HepG2 (cell line): ENCODE results near the gene BCL2L11. TPM values are rescaled to one million over a fixed set of nuclear protein-coding genes. Genes with fewer than 3 reads are reported as not detected.

Source experiments
- ATAC-seq: fragments of 200-7000 bp; cut with Tn5 transposase; 3 replicates; pipeline ENCODE4 v1.9.1; 2020; ENCODE audit warnings: mild to moderate bottlenecking, moderate library complexity
- BruUV-seq: library from RNA; stranded (reverse); fragments of 400-500 nt; replicated peaks from 2 replicates; lab custom pipeline; 2021; lab: Mats Ljungman, UMichigan
- CTCF ChIA-PET: fragments of 300-600 bp; formaldehyde crosslinking; extraction: SDS; loops from one replicate; lab custom pipeline; 2021; ENCODE audit warnings: low total read pairs, inconsistent platforms, low intra/inter-chr PET ratio; lab: Yijun Ruan, JAX
- POLR2A ChIA-PET: fragments of 350-600 bp; sonication (Branson Sonifier 250); formaldehyde crosslinking; loops from one replicate; lab custom pipeline; 2020; ENCODE audit warnings: antibody characterized with exemption, inconsistent platforms; lab: Yijun Ruan, JAX
- DNase-seq: peaks from one replicate; pipeline ENCODE4 v3.0.0-alpha.2; 2015; ENCODE audit warnings: low spot score
- FAIRE-seq: peaks from 3 replicates; lab custom pipeline; 2011; peaks lifted over from hg19 to GRCh38; lab: Jason Lieb, UNC
- H2AFZ ChIP-seq: one replicate; pipeline ENCODE4 v1.6.1; 2011; ENCODE audit warnings: low read length, inconsistent platforms
- H3K27ac ChIP-seq: fragments of 300-600 bp; 3 replicates; pipeline ENCODE4 v1.8.0; 2011; ENCODE audit warnings: mixed run types, mild to moderate bottlenecking, mixed read lengths, low read length, inconsistent platforms; ENCODE audit not compliant: insufficient read depth; ENCODE audit errors: extremely low read length
- H3K27me3 ChIP-seq, 2 experiments: fragments of 200-600 bp in 1 of 2; 2 replicates in 1 of 2; 3 replicates in 1 of 2; pipeline versions ENCODE4 v1.6.0 to v1.8.0; 2011; ENCODE audit warnings: low read length in 2 of 2, mild to moderate bottlenecking in 2 of 2, moderate library complexity in 2 of 2, inconsistent platforms in 1 of 2; ENCODE audit not compliant: insufficient read depth in 2 of 2, control insufficient read depth in 1 of 2
- H3K36me3 ChIP-seq, 2 experiments: fragments of 200-600 bp in 1 of 2; replicated peaks in 1 of 2; 2 replicates in 1 of 2; 3 replicates in 1 of 2; pipeline versions ENCODE4 v1.5.1 to v1.8.0; 2011; ENCODE audit warnings: low read length in 2 of 2, inconsistent platforms in 1 of 2; ENCODE audit not compliant: insufficient read depth in 2 of 2, control insufficient read depth in 1 of 2
- H3K4me1 ChIP-seq: 2 replicates; pipeline ENCODE4 v1.5.1; 2012; ENCODE audit warnings: low read length, inconsistent platforms; ENCODE audit not compliant: insufficient read depth
- H3K4me2 ChIP-seq: 2 replicates; pipeline ENCODE4 v1.6.0; 2011; ENCODE audit warnings: low read depth, low read length, inconsistent platforms
- H3K4me3 ChIP-seq, 3 experiments: fragments of 200-600 bp in 1 of 3; sonication (generic), shearing (Covaris generic) in 1 of 3; replicated peaks in 1 of 3; 2 replicates each; pipeline ENCODE4 v1.5.1; 2011 to 2016; ENCODE audit warnings: low read length in 3 of 3, inconsistent platforms in 2 of 3, low read depth in 2 of 3, mild to moderate bottlenecking in 2 of 3, control low read depth in 1 of 3, mixed read lengths in 1 of 3; ENCODE audit not compliant: insufficient read depth in 1 of 3
- H3K79me2 ChIP-seq: one replicate; pipeline ENCODE4 v1.6.1; 2011; ENCODE audit warnings: low read length, inconsistent platforms; ENCODE audit not compliant: insufficient read depth
- H3K9ac ChIP-seq: 2 replicates; pipeline ENCODE4 v1.6.0; 2011; ENCODE audit warnings: mild to moderate bottlenecking, low read depth, low read length, inconsistent platforms; ENCODE audit not compliant: insufficient read depth
- H3K9me3 ChIP-seq: 2 replicates; pipeline ENCODE4 v1.5.1; 2012; ENCODE audit warnings: mild to moderate bottlenecking, low read length
- H4K20me1 ChIP-seq: 2 replicates; pipeline ENCODE4 v1.6.0; 2011; ENCODE audit warnings: inconsistent platforms, mild to moderate bottlenecking, low read length, moderate library complexity; ENCODE audit not compliant: insufficient read depth
- ELF4 ChIP-seq: sonication (generic); formaldehyde crosslinking; IDR thresholded peaks from 2 replicates; pipeline ENCODE4 v1.5.0; 2020; ENCODE audit warnings: missing genetic modification reagents, mild to moderate bottlenecking, moderate library complexity, borderline replicate concordance
- GFI1 ChIP-seq: sonication (generic); formaldehyde crosslinking; IDR thresholded peaks from 2 replicates; pipeline ENCODE4 v1.5.0; 2020; ENCODE audit warnings: missing genetic modification reagents, mild to moderate bottlenecking, borderline replicate concordance
- HOXA3 ChIP-seq: sonication (generic); formaldehyde crosslinking; IDR thresholded peaks from 2 replicates; pipeline ENCODE4 v1.5.0; 2020; ENCODE audit warnings: missing genetic modification reagents
- IRF9 ChIP-seq: sonication (generic); formaldehyde crosslinking; IDR thresholded peaks from 2 replicates; pipeline ENCODE4 v1.8.0; 2022; ENCODE audit warnings: missing genetic modification reagents, mild to moderate bottlenecking, borderline replicate concordance
- KDM3A ChIP-seq: IDR thresholded peaks from 2 replicates; pipeline ENCODE4 v1.6.1; 2018; ENCODE audit warnings: low read depth, missing compliant biosample characterization
- NBN ChIP-seq: fragments of 450-650 bp; conservative IDR thresholded peaks from 2 replicates; pipeline ENCODE4 v1.6.1; 2017
- SCMH1 ChIP-seq: sonication (generic); formaldehyde crosslinking; IDR thresholded peaks from 2 replicates; pipeline ENCODE4 v1.9.0; 2021; ENCODE audit warnings: missing genetic modification reagents, mild to moderate bottlenecking, borderline replicate concordance
- SPEN ChIP-seq: sonication (generic); formaldehyde crosslinking; IDR thresholded peaks from 2 replicates; pipeline ENCODE4 v1.5.1; 2020; ENCODE audit warnings: low read depth, mild to moderate bottlenecking, missing genetic modification reagents
- SYNCRIP ChIP-seq: fragments of 200-400 bp; formaldehyde crosslinking; IDR thresholded peaks from 2 replicates; pipeline ENCODE4 v1.6.1; 2018; ENCODE audit warnings: mild to moderate bottlenecking, low read depth, low read length; ENCODE audit not compliant: insufficient read depth
- TBX3 ChIP-seq: fragments of 450-650 bp; IDR thresholded peaks from 2 replicates; pipeline ENCODE4 v1.6.1; 2017; ENCODE audit warnings: antibody characterized with exemption, mild to moderate bottlenecking, inconsistent platforms, borderline replicate concordance
- ZC3H4 ChIP-seq: sonication (generic); formaldehyde crosslinking; IDR thresholded peaks from 2 replicates; pipeline ENCODE4 v1.4.0; 2020; ENCODE audit warnings: missing genetic modification reagents, borderline replicate concordance
- ZFP36L2 ChIP-seq: sonication (generic); formaldehyde crosslinking; IDR thresholded peaks from 2 replicates; pipeline ENCODE4 v1.4.0; 2020; ENCODE audit warnings: missing genetic modification reagents
- ZNF350 ChIP-seq: sonication (generic); formaldehyde crosslinking; IDR thresholded peaks from 2 replicates; pipeline ENCODE4 v1.4.0; 2020; ENCODE audit warnings: mild to moderate bottlenecking, low read depth, missing genetic modification reagents, borderline replicate concordance
- ZNF747 ChIP-seq: sonication (generic); formaldehyde crosslinking; IDR thresholded peaks from 2 replicates; pipeline ENCODE4 v1.8.1; 2023; ENCODE audit warnings: missing genetic modification reagents, mild to moderate bottlenecking, borderline replicate concordance
- ZSCAN12 ChIP-seq: sonication (generic); formaldehyde crosslinking; IDR thresholded peaks from 2 replicates; pipeline ENCODE4 v1.9.0; 2021; ENCODE audit warnings: mild to moderate bottlenecking, missing genetic modification reagents
- ZSCAN25 ChIP-seq: sonication (generic); formaldehyde crosslinking; IDR thresholded peaks from 2 replicates; pipeline ENCODE4 v1.8.0; 2022; ENCODE audit warnings: mild to moderate bottlenecking, missing genetic modification reagents
- WGBS: methylation state at CpG from one replicate; pipeline ENCODE4 v1.1.6; 2017; ENCODE audit warnings: low lambda C conversion rate; 5-methylcytosine and 5-hydroxymethylcytosine counted together
- in situ Hi-C: cut with HindIII; loops from 2 replicates; pipeline ENCODE4 v1.10.0; 2017; ENCODE audit warnings: low pct_unique_long_range_greater_than_20kb; ENCODE audit not compliant: extremely low pct_ligation_motif_present
- intact Hi-C: fragments of 100-400 bp; cut with micrococcal nuclease; formaldehyde crosslinking; loops from one replicate; pipeline ENCODE4 v1.10.0; 2022; ENCODE audit not compliant: unreplicated experiment
- polyA plus RNA-seq, 8 experiments: library from polyadenylated mRNA; depleted of rRNA in 3 of 8; stranded (reverse) in 7 of 8; unstranded in 1 of 8; fragments of >200 nt; fragmentation: Illumina TruSeq in 4 of 8; extraction: Trizol in 4 of 8; gene quantifications; 2 replicates each; pipeline versions ENCODE4 v1.2.1 to v1.2.3, GENCODE V29; 2011 to 2016; ENCODE audit warnings: low read depth in 4 of 8, missing spikeins in 1 of 8, mixed read lengths in 1 of 8; ENCODE audit not compliant: insufficient read depth in 1 of 8
- total RNA-seq, 5 experiments: library from RNA; depleted of rRNA; stranded (reverse); fragments of >200 nt; fragmentation: Illumina TruSeq; extraction: Trizol; gene quantifications; 2 replicates each; pipeline ENCODE4 v1.2.3, GENCODE V29; 2016; ENCODE audit warnings: low read depth in 1 of 5
- TF ChIP-seq, protein P1 (sequence below): sonication (generic); formaldehyde crosslinking; IDR thresholded peaks from 2 replicates; pipeline ENCODE4 v1.5.0; 2020; ENCODE audit warnings: missing genetic modification reagents, mild to moderate bottlenecking, borderline replicate concordance
- TF ChIP-seq, protein P2 (sequence below): sonication (generic); formaldehyde crosslinking; IDR thresholded peaks from 2 replicates; pipeline ENCODE4 v1.4.0; 2020; ENCODE audit warnings: mild to moderate bottlenecking, missing genetic modification reagents

The BCL2L11 gene
- total and polyA plus RNA-seq, 2 of the 13 experiments (the other 11 are each of a cell fraction or from before 2014, with no cell fraction given), result 6.1 to 9.7 TPM

- TF ChIP-seq, protein P1, sequence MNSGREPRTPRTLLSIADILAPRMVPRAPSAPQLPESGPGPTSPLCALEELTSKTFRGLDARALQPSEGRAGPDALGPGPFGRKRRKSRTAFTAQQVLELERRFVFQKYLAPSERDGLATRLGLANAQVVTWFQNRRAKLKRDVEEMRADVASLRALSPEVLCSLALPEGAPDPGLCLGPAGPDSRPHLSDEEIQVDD (CRISPR knock-in tag), result no peak
- TF ChIP-seq IRF9 (CRISPR knock-in tag) (no peak), NBN (no peak), ZSCAN12 (no peak), ZC3H4 (CRISPR knock-in tag) (no peak), TBX3 (no peak)
- TF ChIP-seq, protein P2, sequence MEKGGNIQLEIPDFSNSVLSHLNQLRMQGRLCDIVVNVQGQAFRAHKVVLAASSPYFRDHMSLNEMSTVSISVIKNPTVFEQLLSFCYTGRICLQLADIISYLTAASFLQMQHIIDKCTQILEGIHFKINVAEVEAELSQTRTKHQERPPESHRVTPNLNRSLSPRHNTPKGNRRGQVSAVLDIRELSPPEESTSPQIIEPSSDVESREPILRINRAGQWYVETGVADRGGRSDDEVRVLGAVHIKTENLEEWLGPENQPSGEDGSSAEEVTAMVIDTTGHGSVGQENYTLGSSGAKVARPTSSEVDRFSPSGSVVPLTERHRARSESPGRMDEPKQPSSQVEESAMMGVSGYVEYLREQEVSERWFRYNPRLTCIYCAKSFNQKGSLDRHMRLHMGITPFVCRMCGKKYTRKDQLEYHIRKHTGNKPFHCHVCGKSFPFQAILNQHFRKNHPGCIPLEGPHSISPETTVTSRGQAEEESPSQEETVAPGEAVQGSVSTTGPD, result no peak
Measured at GRCh38 chr2:111123751-111124150, 3.0 kb downstream of the BCL2L11 start (continued).

GRCh38 chr2:111126581-111126980, 5.9 kb downstream of the BCL2L11 start:
- BruUV-seq, result no TSS peak
- ChIA-PET CTCF (no interaction called here), POLR2A (no interaction called here)
- peaks cover 36% of the 10 kb centered on the region for H3K4me1 ChIP-seq
- H3K4me2 ChIP-seq, result no peak overlapping the region
- no peak for TF ChIP-seq SCMH1 (CRISPR knock-in tag)
- TF ChIP-seq SYNCRIP, result no peak
- TF ChIP-seq ZSCAN25 (CRISPR knock-in tag), result no peak
- no peak for TF ChIP-seq ZNF350 (CRISPR knock-in tag)
- TF ChIP-seq ZFP36L2 (CRISPR knock-in tag), result no peak
- no peak for TF ChIP-seq KDM3A
- no peak for TF ChIP-seq ZNF747 (CRISPR knock-in tag)
- no peak for TF ChIP-seq ELF4
- TF ChIP-seq SPEN (CRISPR knock-in tag), result no peak
- no peak for TF ChIP-seq HOXA3 (CRISPR knock-in tag)
- no peak for TF ChIP-seq GFI1 (CRISPR knock-in tag)
- DNase-seq, result no peak
- 0 out of 2 replicates have a peak, but pooled peaks cover 4% of the 10 kb centered on the region for H4K20me1 ChIP-seq
- no peak for FAIRE-seq
- ATAC-seq, result no peak
- H3K9me3 ChIP-seq, result no peaks in the 10 kb centered on the region
- WGBS, result 90% methylated on average over 1 of the region's 1 CpG
- in situ Hi-C loops, result no loop called here
- H3K9ac ChIP-seq, result no peak overlapping the region
- intact Hi-C loops, result loop anchor here (10.0 kb wide), 1 partner anchor 448 kb away; no protein-coding TSS in a partner anchor
- peaks cover 69% of the 10 kb centered on the region for H3K79me2 ChIP-seq
- peaks cover 14 to 64% of the 10 kb centered on the region in 2 experiments for H3K36me3 ChIP-seq
- no peaks in the 10 kb centered on the region; a peak in 1 of 5 replicates for H3K27me3 ChIP-seq
- no peak overlapping the region for H3K27ac ChIP-seq
- no peak overlapping the region for H3K4me3 ChIP-seq
- no peak overlapping the region for H2AFZ ChIP-seq
